ENCODE data around the gene TRPC4AP.

The TRPC4AP gene

DNA sequence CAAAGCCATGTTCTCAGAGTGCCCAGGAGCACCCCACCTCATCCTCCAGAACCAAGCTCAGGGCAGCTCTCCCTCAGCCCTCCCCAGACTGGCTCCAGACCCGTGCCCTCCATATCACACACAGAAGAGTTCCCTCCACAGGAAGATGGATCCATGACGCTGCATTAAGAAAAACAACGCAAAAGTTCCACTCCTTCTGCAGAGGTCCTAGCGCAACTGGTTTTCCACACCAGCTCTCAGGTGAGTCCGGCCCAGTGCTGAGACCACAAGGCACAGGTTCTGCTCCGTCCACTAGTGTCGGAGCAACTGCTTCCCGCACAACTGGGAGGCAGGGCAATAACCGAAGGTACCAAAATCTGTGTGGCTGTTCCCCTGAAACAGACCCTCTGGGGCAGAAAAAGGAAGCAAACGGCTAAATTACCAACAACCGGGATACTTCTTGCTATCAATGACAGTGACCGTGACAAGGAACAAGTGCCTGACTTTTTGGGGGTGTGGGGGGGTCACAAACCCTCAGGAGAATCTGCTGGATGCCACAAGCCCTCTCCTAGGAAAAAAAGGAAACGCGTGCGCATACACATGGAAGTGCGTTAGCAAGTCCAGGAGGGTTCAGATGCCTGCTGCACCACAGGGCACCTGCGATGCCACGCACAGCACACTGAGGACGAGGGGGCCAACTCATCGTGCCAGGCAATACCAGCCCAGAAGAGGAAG lies 87.7 kb downstream of the TRPC4AP start:
- in situ Hi-C loops (cut with HindIII; ENCODE audit: low sequenced_read_pairs): no loop called here
- TF ChIP-seq, protein P1, sequence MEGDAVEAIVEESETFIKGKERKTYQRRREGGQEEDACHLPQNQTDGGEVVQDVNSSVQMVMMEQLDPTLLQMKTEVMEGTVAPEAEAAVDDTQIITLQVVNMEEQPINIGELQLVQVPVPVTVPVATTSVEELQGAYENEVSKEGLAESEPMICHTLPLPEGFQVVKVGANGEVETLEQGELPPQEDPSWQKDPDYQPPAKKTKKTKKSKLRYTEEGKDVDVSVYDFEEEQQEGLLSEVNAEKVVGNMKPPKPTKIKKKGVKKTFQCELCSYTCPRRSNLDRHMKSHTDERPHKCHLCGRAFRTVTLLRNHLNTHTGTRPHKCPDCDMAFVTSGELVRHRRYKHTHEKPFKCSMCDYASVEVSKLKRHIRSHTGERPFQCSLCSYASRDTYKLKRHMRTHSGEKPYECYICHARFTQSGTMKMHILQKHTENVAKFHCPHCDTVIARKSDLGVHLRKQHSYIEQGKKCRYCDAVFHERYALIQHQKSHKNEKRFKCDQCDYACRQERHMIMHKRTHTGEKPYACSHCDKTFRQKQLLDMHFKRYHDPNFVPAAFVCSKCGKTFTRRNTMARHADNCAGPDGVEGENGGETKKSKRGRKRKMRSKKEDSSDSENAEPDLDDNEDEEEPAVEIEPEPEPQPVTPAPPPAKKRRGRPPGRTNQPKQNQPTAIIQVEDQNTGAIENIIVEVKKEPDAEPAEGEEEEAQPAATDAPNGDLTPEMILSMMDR (IDR thresholded peaks at IDR 0.05; ENCODE audit: low read depth, low read length, missing control alignments): no peak
- no peak for DNase-seq (ENCODE audit: low read depth)
- no peak overlapping the region for H3K4me3 ChIP-seq (ENCODE audit: low read depth, low read length)

DNA sequence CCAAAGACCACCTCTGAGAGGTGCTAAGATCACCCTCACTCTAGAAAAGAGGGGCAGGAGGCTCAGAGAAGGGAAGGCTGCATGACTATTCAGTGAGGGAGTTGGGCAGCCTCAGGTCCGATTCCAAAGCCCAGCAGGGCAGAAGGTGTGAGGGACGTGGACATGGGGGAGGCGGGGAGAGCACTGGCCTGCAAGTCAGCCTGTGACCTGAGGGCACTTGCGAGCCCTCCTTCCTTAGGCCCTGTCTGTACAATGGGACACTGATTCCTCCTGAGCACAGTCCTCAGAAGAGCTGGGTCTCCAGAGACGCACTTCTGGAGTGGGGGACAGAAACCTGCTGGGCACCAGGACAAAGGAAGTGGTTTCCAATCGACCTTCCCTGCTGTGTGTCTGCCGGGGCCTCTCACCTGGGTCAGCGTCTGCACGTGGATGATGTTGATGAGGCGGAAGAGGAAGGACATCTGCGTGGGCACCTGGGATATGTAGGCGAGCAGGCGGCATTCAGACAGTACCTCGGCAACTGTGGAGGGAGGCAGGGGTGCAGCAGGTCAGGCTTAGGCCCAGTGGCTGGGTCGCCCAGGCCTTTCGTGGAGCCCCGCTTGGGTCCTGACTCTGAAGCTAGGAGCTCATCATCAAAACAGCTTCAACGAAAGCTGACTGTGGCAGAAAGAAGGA lies 88.4 kb downstream of the TRPC4AP start:
- H3K4me3 ChIP-seq (ENCODE audit: low read depth, low read length): no peak overlapping the region
- TF ChIP-seq, protein P1 (IDR thresholded peaks at IDR 0.05; ENCODE audit: low read depth, low read length, missing control alignments): no peak
- in situ Hi-C loops (cut with HindIII; ENCODE audit: low sequenced_read_pairs): no loop called here
- DNase-seq (ENCODE audit: low read depth): no peak

DNA sequence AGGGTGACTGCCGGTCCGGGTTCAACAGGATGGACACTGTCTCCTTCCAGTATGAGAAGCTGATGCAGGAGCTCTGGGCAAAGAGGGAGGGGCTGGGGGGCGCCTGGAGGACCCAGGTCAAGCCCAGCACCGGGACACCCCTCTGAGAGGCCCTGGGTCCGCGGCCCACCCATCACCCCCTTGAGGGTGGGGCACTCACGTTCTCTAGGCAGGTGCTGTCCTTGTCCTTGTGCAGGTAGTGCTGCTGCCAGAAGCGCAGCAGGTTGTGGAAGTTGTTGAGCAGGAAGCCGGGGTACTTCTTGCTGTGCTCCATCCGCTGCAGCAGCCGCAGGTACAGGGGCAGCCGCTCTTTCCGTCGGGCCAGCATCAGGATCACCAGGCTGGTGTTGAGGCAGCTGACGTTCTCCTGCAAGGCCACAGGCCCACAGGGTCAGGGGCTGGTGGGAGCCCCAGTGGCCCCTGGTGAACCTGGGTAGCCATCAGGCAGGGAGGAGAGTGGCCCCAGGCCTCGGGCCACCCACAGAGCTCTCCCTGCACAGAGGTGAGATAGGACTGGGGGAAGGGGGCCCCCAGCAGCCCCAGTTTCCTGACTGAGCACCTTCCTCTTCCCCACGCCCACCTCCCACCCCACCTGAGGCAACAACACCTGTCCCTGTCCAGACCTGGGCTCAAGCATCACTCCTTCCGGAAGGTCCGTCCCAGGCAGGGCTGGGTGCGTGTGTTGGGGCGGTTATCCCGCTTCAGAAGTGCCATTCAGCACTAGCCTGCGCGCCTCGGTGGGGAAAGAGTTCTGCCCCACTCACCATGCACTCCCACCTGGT lies 89.2 kb downstream of the TRPC4AP start:
- in situ Hi-C loops (cut with HindIII; ENCODE audit: low sequenced_read_pairs): no loop called here
- no peak overlapping the region for H3K4me3 ChIP-seq (ENCODE audit: low read depth, low read length)
- no peak for DNase-seq (ENCODE audit: low read depth)
- TF ChIP-seq, protein P1 (IDR thresholded peaks at IDR 0.05; ENCODE audit: low read depth, low read length, missing control alignments): no peak

DNA sequence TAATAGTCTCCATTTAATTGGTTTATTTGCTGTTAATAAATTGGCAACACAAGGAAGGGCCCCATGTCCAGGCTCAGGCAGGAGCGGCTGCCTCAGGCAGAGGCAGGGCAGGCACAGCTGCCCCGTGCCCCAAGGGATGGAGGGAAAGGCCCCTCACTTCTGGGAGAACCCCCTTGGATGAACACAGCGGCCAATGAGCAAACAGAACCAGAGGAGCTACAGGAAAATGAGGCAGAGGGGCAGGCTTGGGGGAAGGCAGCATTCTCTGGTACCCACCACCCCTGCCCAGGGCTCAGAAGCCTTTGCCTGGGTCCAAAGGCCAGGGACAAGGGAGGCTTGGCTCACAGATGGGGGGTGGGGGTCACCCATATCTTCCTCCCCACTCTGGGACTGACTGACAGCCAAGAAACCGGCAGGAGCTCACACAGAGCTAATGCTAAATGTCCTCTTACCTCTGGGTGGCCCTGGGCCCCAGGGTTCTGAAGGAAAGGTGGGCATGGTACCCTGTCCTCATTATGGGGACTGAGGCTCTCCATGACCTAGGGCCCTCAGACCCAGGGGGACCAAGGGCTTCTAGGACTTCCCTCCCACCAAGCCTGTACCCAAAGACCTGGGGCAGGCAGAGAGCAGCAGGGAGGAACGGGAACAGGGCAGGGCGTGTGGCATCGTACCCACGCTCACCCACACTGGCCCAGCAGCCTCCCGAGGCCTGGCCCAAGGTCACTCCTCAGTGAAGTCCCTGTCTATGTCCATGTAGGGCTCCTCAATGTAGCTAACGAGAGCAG lies 90.0 kb downstream of the TRPC4AP start:
- H3K4me3 ChIP-seq (ENCODE audit: low read depth, low read length): no peak overlapping the region
- TF ChIP-seq, protein P1 (IDR thresholded peaks at IDR 0.05; ENCODE audit: low read depth, low read length, missing control alignments): no peak
- no peak for DNase-seq (ENCODE audit: low read depth)
- in situ Hi-C loops (cut with HindIII; ENCODE audit: low sequenced_read_pairs): no loop called here

DNA sequence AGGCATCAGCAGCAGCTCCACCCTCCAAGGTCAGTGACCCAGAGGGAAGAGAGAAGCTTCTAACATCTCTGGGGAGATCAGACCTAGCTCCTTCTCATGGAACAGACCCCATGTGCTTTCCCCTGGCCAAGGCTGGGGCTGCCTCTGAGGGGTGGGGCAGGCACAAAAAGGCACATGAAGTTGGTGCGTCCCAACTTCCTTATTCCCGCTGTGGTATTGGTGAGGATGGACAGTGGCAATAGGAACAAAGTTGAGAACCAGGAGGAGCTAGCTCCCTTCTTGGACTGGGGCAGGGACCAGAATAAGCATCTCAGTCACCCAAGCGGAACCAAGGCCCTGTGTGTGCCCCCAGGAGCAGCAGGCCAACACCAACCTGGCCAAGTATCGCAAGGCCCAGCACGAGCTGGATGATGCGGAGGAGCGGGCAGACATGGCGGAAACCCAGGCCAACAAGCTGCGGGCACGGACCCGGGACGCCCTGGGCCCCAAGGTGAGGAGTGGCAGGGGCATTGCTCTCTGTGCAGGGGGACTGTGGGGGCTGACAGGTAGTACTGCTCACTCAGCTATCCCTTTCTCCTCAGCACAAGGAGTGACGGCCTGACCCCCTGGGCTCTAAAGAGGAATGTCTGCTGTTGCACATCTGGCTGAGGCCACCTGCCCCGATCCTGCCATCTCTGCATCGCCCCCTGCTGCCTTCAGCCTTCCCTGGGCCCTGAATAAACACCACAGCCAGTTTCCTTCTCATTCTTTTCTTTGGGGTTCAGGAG lies 90.8 kb downstream of the TRPC4AP start:
- no peak overlapping the region for H3K4me3 ChIP-seq (ENCODE audit: low read depth, low read length)
- TF ChIP-seq, protein P1 (IDR thresholded peaks at IDR 0.05; ENCODE audit: low read depth, low read length, missing control alignments): peak; percentile 50
- in situ Hi-C loops (cut with HindIII; ENCODE audit: low sequenced_read_pairs): no loop called here
- DNase-seq (ENCODE audit: low read depth): no peak

All from astrocyte of the cerebellum (primary cell).